ENCODE data around the gene TBC1D1.

TBC1D1 gene

DNA sequence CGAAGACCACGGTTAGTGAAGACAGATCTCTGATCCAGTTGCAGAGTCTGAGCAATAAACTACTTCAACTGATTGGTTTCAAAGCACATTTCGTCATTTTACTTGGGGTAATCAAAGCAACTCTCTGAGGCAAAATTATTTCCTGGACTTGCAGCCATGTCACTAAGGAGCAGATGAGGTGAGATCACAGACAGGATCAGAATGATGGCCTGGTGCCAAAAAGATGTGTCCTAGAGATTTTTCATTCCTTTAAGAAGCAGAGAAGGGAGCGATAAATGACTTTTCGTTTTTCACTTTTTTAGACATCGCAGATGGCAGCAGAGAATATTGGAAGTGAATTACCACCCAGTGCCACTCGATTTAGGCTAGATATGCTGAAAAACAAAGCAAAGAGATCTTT, 153.2 kb downstream of the TBC1D1 start:
- no peak for DNase-seq

GRCh38 chr4:38045289-38045988, 154.6 kb downstream of the TBC1D1 start:
- DNase-seq, result no peak

DNA sequence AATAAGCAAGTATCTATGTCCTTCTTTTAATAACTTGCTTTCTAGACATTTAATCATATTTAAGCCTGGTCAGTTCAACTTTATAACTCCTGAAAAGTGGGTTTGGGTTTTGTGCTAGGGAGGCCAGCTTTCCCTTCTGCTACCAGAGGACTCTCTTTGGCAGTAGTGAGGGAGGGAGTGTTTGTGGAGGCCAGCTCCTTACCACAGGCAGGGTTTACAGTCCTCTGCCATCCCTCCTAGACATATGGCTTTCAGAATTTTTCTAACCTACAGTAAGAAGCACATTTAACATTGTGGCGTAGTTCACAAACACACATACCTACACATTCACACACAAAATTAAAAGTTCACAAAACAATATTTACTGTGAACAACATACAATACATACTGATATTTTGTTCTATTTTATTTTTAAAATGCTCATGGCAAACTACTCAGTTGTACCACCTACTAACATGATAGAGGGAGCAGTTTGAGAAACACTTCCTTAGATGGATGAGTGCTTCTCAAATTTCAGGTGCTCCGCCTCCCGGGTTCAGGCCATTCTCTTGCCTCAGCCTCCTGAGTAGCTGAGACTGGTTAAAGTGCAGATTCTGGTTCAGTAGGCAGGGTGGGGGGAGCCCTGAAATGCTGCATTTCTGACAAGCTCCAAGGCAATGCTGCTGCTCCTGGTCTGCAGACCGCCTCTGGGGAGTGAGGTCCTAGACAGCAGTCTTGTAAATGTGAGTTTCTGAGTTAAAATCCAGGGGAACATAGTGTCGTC, 156.0 kb downstream of the TBC1D1 start:
- DNase-seq, result no peak

- DNase-seq, result no peak
Observed at GRCh38 chr4:38049545-38050170, 158.8 kb downstream of the TBC1D1 start.

DNA sequence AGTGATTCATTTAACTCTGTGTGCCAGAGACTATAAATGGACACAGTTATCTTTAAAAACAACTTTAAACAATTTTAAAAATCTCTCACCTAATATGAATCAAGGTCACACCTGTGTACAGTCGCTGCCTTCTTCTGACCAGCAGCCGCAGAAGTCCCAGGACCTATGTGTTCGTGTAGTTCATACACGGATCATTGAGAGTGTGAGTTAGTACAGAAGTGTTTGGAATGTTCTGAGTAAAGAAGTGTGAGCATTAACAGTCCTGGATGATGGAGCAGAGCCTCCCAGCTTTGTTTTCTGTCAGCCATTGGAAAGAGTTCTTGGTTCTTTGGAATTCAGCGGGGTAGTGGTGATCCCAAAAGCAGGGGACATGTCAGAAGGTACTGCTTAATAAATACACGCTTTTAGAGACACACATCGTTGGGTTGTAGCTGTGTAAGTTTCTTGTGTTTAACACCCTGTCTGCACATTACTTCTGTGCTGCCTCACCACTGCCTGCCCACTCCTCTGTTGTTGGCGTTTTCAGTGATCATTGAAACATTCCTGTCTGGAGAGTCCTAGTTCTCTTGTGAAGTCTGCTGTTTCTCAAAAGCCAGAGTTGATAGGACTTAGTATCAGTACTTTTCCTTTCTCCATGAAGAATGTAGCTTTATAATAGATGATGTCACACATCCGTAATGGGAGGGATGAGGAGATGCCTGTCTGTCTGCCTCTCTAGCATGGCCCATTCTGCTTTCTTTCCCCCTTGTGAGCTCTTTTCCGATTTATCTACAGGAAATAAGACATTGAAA, 159.9 kb downstream of the TBC1D1 start:
- no peak for DNase-seq

- no peak for DNase-seq
Observed at GRCh38 chr4:38055566-38055965, 164.7 kb downstream of the TBC1D1 start.

DNA sequence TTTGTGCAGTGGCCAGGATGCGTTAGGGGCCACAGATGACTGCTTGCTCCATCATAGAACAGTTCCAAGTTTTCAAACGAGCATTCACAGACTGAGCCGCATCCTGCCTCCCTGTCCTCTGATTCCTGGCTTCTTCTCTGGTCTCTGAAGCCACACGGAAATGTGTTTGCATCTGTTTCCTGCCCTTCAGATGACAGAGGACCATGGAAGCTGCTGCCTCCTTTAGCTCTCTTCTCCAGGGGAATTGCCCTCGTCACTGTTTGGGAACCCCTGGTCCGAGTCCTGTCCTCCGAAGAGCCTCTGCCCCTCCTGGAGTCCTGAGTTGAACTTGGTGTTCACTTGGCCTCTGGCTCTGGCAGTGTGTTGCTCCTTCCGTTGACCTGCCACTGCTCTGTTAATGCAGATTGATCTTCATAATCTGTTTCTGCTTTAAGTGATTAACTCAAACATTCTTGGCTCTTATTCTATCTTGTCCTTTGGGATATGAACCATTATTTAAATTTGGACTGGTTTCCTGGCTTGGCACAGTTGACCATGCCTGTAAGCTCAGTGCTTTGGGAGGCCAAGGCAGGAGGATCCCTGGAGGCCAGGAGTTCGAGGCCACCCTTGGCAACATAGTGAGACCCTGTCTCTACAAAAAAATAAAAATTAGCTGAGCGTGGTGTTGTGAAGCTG, 165.3 kb downstream of the TBC1D1 start:
- no peak for DNase-seq

- no peak for DNase-seq
Observed at GRCh38 chr4:38058151-38058550, 167.3 kb downstream of the TBC1D1 start.

DNA sequence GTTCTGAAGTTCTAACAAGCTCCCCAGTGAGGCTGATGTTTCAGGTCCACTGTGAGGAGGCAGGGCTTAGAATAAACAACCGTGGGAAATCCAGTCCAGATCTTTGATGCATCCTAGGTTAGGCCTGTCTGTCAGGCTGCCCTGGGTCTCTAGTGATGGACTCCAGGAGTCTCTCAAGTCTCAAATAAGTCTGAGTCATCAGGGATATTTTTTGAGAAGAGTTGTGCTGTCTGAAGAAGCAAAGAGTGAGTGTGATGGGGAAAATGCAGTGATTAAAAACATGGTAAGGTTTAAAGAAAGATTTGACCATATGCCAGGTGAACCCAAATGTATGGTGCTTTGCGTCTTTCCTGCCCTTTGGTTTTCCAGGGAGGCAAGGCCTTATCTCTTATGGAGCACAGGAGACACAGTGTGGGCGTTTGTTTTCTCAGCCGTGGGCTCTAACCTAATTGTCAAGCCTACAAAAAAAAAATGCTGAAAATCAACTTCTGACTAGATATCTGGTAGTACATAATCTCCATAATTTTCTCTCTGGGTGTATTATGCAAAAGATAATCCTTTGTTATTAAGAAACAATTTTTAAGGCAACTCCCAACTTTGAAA, 170.0 kb downstream of the TBC1D1 start:
- DNase-seq, result no peak

DNA sequence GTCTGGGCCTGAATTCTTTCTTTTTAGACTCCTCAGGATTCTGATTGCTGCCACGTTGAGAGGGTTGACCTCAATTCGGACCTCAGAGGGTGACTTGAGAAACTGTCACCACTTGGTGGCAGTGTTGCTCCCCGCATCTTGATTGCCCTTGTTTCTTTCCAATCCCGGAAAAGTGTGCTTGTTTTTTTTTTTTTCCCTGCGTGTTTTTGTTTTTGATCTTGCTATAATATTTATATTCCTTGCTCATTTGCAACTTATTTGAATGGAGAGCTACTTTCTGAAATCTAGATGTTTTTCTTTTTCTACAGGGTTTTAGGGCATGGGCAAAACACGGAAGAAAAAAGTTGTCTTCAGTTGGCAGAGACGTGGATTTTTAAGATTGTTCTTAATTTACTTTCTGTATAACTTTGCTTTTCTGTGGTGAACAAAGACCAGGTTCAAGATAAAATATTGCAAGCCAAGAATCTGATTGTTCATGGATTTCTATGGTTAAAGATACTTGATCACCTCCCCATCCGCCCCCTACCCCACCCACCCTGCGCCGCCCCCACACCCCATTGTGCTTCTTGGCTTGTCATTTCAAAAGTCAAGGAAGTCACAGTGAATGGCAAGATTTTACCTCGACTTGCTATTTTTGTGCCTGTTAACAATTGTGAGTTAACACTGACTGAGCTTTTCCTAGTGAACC, 171.3 kb downstream of the TBC1D1 start:
- DNase-seq, result peak in 54 of 58 donors; percentile 1 to 82 (median 36)

DNA sequence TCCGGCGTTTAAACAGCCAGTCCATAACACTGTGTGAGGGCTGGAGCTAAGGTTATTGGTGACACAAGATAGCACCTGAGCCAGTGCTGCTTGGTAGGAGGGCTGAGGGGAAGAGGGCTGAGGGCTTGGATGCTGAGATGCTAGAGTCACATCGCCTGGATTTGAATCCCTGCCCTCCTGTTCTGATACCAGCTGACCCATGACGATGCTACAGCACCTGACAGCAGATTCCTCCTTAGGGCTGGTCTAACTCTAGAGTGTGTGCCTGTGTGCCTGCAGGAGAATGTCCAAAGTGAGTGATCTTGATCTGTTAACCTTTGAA, 171.9 kb downstream of the TBC1D1 start:
- DNase-seq, result no peak

- no peak for DNase-seq
Observed at GRCh38 chr4:38065176-38065575, 174.3 kb downstream of the TBC1D1 start.

DNA sequence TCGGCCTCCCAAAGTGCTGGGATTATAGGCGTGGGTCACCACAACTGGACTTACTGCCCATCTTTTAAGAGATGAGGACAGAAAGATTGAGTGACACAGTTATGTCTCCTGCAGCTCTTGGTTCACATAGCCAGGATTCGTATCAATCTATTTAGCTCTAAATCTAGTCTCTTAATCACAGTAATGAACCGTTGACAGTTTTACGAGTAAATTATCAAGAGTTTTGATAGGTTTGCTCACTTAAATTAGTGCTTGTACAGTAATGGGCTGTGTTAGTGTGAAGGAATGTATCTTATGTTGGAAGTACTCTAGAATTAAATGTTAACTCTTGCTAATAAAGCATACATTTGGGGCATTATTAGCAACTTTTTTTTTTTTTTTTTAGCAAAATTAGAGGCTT, 175.0 kb downstream of the TBC1D1 start:
- DNase-seq, result no peak

DNA sequence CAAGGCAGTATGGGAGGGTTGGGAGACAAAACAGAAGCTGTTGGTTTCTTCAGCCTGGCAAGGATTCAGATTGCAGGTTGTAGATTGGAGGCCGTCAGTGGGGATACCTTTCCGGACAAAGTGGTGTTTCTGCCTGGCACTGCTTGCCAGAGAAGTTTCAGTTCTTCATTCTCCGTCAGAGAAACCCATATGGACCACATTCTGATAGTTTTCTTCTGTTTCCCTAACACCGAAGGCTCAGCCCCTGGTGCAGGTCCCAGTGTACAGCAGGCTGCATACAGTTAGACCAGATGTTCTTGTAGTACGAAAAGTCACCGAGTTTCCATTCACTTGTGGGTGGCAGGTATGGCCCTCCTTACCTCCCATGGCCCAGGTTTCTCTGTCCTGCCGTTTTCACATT, 176.6 kb downstream of the TBC1D1 start:
- DNase-seq, result no peak

DNA sequence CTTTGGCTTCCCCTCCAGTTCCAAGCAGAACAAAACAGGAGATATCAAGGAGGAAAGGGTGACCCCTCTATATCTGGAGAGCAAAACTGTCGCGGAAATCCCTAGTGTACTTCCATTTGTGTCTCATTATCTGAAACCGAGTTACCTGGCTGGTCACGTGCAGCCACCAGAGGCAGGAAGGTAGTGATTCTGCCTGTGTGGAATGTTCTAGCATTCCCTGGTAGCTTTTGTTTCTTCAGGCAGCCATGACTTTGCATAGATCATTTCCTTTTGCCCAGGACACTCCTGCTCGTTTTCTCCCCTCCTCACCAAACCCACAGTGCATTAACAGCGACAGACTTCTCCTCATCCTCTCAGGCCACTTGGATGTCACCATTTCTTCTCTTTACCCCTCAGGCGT, 177.2 kb downstream of the TBC1D1 start:
- no peak for DNase-seq

DNA sequence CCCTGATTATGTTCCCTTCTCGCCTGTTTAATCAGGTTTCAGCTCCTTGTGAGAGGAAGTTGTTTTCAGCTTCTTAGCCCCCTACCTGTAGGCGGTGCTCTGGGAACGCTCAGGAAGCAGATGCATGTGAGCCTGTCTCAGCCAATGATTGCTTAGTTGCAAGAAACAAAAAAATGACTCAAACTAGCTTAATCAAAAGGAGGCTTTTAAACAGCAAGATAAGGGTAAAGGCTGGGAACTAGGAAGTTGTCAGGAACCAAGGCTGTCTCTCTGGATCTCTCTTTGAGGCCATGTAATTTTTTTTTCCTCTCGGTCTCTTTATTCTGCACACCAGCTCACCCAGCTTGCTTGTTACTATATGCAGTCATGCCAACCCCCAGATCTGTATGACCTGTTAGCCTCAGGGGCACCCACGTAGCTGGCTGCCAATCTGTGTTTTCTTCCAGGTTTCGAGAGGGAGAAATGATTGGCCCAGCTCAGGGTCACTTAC, 178.4 kb downstream of the TBC1D1 start:
- peak in 2 of 58 donors; percentile 8 to 30 for DNase-seq

DNA sequence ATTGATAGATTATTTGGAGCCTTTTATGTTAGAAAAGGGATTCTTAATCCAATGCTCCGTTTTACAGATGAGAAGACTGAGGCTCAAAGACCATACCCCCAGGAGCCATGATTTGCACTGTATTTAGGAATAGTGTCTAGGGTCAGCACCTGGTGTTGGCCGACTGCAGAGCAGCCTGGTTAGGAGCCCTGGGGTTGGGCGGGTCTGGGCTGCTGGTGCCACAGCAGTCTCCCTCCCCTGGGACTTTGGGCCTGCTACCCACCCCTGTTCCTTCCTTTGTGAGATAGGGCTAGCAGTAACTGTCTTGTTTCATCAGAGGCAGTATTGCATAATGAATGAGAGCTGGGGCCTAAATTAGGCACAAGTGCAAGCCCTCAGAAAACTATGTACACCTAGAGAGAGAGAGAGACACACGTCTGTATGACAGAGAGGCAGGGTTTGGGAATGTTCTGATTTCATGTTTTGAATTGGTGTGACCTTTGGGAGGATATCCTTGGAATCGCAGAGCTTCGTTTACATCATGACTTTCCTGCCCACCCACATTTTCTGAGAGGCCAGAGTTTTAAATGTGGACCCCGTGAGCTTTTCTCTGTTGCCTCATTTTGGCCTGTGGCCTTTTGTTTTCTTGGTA, 181.0 kb downstream of the TBC1D1 start:
- DNase-seq, result no peak

- no peak for DNase-seq
Observed at GRCh38 chr4:38072578-38072977, 181.7 kb downstream of the TBC1D1 start.

GRCh38 chr4:38073596-38074234, 182.8 kb downstream of the TBC1D1 start:
- no peak for DNase-seq
